Measurements from ENCODE around the gene PHC2.

Gene PHC2

DNA sequence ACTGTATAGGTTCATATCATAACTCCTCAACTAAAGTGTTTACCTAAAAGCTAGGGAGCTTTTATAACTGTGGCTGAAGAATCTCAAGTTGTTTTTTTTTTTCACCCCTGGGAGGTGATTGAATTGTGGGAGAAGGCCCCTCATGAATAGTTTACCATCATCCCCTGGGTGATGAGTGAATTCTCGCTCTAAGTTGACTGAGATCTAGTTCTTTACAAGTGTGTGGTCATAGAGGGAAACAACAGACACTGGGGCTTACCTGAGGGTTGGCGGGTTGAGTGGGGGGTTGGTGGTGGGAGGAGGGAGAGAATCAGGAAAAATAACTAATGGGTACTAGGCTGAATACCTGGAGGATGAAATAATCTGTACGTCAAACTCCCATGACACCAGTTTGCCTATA, 33.7 kb upstream of the PHC2 start:
- Histone ChIP-seq H3K9ac (ENCODE audit: low read length) (no peak overlapping the region), H3K4me2 (ENCODE audit: low read length) (no peak overlapping the region), H3K79me1 (ENCODE audit: low read length) (no peaks in the 10 kb centered on the region), H3K4me1 (ENCODE audit: control insufficient read depth in 1 of 2, insufficient read depth in 2 of 2, low read length in 2 of 2) (peaks cover 0 to 2% of the 10 kb centered on the region in 2 experiments), H3K4ac (ENCODE audit: low read depth, low read length) (no peak overlapping the region), H4K8ac (ENCODE audit: low read depth, low read length) (no peak overlapping the region), H3K18ac (ENCODE audit: low read length) (no peak overlapping the region), H3K14ac (ENCODE audit: low read length) (no peak overlapping the region), H4K12ac (ENCODE audit: low read depth, low read length) (no peak overlapping the region), H2AFZ (ENCODE audit: insufficient read depth, low read length, poor library complexity) (no peak overlapping the region), H3K27ac (ENCODE audit: low read depth, low read length) (no peak overlapping the region), H2BK120ac (ENCODE audit: insufficient read depth, low read length, poor library complexity) (no peak overlapping the region), H2AK5ac (ENCODE audit: low read length) (no peak overlapping the region), H3K27me3 (ENCODE audit: insufficient read depth, low read length) (no peaks in the 10 kb centered on the region), H3K79me2 (ENCODE audit: control insufficient read depth, insufficient read depth, low read length, poor library complexity) (no peaks in the 10 kb centered on the region), H3K23ac (ENCODE audit: low read length) (no peak overlapping the region), H4K91ac (ENCODE audit: low read depth, low read length) (no peak overlapping the region), H3K9me3 (ENCODE audit: insufficient read depth, low read depth, low read length) (no peaks in the 10 kb centered on the region), H3K36me3 (ENCODE audit: control insufficient read depth in 1 of 2, insufficient read depth in 2 of 2, low read length in 2 of 2) (no peaks in the 10 kb centered on the region), H3K4me3 (ENCODE audit: low read depth, low read length) (no peak overlapping the region), H2BK12ac (ENCODE audit: low read length) (no peak overlapping the region), H2BK5ac (ENCODE audit: low read depth, low read length, poor library complexity) (no peak overlapping the region)
- WGBS (ENCODE audit: extremely low coverage, insufficient coverage, insufficient read length) = no CpG with 5 or more reads among the region's 3 CpGs
- DNase-seq = no peak

DNA sequence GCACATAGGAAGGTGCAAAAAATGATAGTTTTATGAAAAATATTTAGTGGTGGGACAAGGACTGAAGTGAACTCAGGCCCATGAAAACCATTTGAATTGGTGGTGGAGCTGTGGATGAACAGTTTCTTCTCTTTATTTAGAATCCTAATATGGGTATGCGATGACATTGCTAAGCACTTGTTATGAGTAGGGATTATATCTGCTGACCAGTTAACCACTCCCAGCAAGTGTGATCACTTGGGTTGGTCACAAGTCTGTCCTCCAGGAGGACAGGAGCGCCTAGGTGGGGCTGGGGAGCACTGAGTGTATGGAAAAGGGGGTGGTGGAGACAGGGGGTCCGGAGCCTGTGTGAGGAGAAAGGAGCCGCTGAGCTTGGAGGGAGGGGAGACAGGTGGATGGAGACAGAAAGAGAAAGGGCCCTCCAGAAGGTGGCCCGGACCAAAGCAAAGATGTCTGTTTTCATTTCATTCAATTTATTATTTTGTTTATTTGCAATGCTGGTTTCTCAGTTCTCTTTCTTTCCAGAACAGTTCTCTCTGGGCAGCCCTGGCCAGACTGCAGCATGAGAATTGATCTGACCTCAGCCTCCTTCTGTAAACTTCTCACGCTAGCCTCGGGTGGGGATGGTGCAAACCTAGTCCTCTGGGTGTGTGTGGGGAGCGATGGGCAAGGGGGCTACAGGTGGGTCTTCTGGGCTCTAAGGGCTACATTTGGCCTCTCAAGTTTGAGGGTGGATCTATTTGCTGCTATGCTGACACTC, 31.7 kb upstream of the PHC2 start:
- no peak overlapping the region for H3K4ac ChIP-seq (ENCODE audit: low read depth, low read length)
- no peak overlapping the region for H3K9ac ChIP-seq (ENCODE audit: low read length)
- no peak overlapping the region for H3K4me3 ChIP-seq (ENCODE audit: low read depth, low read length)

DNA sequence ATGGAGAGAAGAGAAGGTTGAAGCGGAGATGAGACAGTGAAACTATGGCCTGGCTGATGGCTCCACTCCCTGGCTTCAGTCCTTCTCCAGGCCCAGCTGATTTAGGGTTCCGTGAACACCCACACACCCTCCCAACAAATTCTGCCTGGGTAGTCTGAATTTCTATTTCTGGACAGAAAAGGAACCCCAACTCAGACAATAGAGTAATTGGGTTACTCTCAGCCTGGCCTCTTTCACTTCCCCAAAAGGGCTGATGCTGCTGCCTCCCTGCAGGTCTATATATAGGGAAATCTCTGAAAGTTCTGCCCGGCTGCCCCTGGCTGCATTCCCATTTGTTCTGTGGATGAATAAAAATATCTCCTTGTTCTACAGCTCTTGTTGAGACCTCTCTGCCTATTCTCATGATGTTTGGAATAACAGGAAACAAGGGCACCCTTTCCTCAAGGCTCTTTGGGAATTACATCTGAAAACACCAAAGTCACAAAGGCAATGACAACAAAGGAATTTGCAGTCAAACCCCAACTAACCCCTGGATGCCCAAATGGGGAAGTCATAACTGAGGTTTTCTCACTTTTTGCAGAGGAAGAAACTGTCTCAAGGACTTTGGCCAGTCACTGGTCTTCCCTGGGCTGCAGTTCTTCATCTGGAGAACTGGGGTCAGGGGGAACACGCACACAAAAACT, 30.2 kb upstream of the PHC2 start:
- Histone ChIP-seq H3K18ac (ENCODE audit: low read length) (no peak overlapping the region), H2AK5ac (ENCODE audit: low read length) (no peak overlapping the region), H3K4ac (ENCODE audit: low read depth, low read length) (no peak overlapping the region), H3K4me1 (ENCODE audit: control insufficient read depth in 1 of 2, insufficient read depth in 2 of 2, low read length in 2 of 2) (peaks cover 2 to 4% of the 10 kb centered on the region in 2 experiments), H2AFZ (ENCODE audit: insufficient read depth, low read length, poor library complexity) (no peak overlapping the region), H2BK5ac (ENCODE audit: low read depth, low read length, poor library complexity) (no peak overlapping the region), H2BK120ac (ENCODE audit: insufficient read depth, low read length, poor library complexity) (no peak overlapping the region), H4K91ac (ENCODE audit: low read depth, low read length) (no peak overlapping the region), H4K8ac (ENCODE audit: low read depth, low read length) (no peak overlapping the region), H3K9me3 (ENCODE audit: insufficient read depth, low read depth, low read length) (no peaks in the 10 kb centered on the region), H3K4me3 (ENCODE audit: low read depth, low read length) (no peak overlapping the region), H3K9ac (ENCODE audit: low read length) (no peak overlapping the region), H3K4me2 (ENCODE audit: low read length) (no peak overlapping the region), H3K79me1 (ENCODE audit: low read length) (no peaks in the 10 kb centered on the region), H3K14ac (ENCODE audit: low read length) (no peak overlapping the region), H3K36me3 (ENCODE audit: control insufficient read depth in 1 of 2, insufficient read depth in 2 of 2, low read length in 2 of 2) (no peaks in the 10 kb centered on the region), H3K27ac (ENCODE audit: low read depth, low read length) (no peak overlapping the region), H2BK12ac (ENCODE audit: low read length) (no peak overlapping the region), H4K12ac (ENCODE audit: low read depth, low read length) (no peak overlapping the region), H3K23ac (ENCODE audit: low read length) (no peak overlapping the region), H3K79me2 (ENCODE audit: control insufficient read depth, insufficient read depth, low read length, poor library complexity) (no peaks in the 10 kb centered on the region), H3K27me3 (ENCODE audit: insufficient read depth, low read length) (no peaks in the 10 kb centered on the region)
- peak in 1 of 2 donors; percentile 12 for DNase-seq
- WGBS (ENCODE audit: extremely low coverage, insufficient coverage, insufficient read length) = no CpG with 5 or more reads among the region's 4 CpGs

More for the DNA sequence above, 31.7 kb upstream of the PHC2 start:
- Histone ChIP-seq H3K79me2 (ENCODE audit: control insufficient read depth, insufficient read depth, low read length, poor library complexity) (no peaks in the 10 kb centered on the region), H3K9me3 (ENCODE audit: insufficient read depth, low read depth, low read length) (no peaks in the 10 kb centered on the region), H4K91ac (ENCODE audit: low read depth, low read length) (no peak overlapping the region), H3K4me2 (ENCODE audit: low read length) (no peak overlapping the region), H2AFZ (ENCODE audit: insufficient read depth, low read length, poor library complexity) (no peak overlapping the region), H4K12ac (ENCODE audit: low read depth, low read length) (no peak overlapping the region), H3K27ac (ENCODE audit: low read depth, low read length) (no peak overlapping the region), H2BK5ac (ENCODE audit: low read depth, low read length, poor library complexity) (no peak overlapping the region), H3K14ac (ENCODE audit: low read length) (no peak overlapping the region), H3K79me1 (ENCODE audit: low read length) (no peaks in the 10 kb centered on the region), H3K27me3 (ENCODE audit: insufficient read depth, low read length) (no peaks in the 10 kb centered on the region), H3K18ac (ENCODE audit: low read length) (no peak overlapping the region), H3K23ac (ENCODE audit: low read length) (no peak overlapping the region), H3K4me1 (ENCODE audit: control insufficient read depth in 1 of 2, insufficient read depth in 2 of 2, low read length in 2 of 2) (peaks cover 2 to 4% of the 10 kb centered on the region in 2 experiments), H2BK12ac (ENCODE audit: low read length) (no peak overlapping the region), H2BK120ac (ENCODE audit: insufficient read depth, low read length, poor library complexity) (no peak overlapping the region), H3K36me3 (ENCODE audit: control insufficient read depth in 1 of 2, insufficient read depth in 2 of 2, low read length in 2 of 2) (no peaks in the 10 kb centered on the region), H4K8ac (ENCODE audit: low read depth, low read length) (no peak overlapping the region), H2AK5ac (ENCODE audit: low read length) (no peak overlapping the region)
- WGBS (ENCODE audit: extremely low coverage, insufficient coverage, insufficient read length) = no CpG with 5 or more reads among the region's 8 CpGs
- no peak for DNase-seq

DNA sequence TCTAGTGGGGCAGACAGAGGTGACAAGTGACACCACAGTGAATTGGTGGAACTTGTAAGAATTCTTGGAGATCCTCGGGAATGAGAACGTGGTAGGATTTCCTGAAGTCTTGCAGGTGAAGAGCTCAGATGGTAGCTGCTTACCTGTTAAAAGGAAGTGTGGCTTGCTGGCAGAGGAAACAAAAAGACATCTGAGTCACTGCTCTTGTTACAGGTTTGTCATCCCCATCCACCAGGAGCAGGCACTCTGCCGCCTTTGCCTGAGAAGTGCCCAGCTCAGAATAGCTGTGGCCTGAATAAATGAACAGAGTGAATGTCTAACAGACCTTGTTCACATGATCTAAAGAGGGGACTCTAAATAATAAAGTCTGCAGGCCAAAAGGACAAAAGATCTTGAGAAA, 29.2 kb upstream of the PHC2 start:
- Histone ChIP-seq H3K27me3 (ENCODE audit: insufficient read depth, low read length) (no peaks in the 10 kb centered on the region), H3K14ac (ENCODE audit: low read length) (no peak overlapping the region), H3K23ac (ENCODE audit: low read length) (no peak overlapping the region), H3K9ac (ENCODE audit: low read length) (no peak overlapping the region), H3K18ac (ENCODE audit: low read length) (no peak overlapping the region), H3K27ac (ENCODE audit: low read depth, low read length) (no peak overlapping the region), H3K4me2 (ENCODE audit: low read length) (no peak overlapping the region), H3K79me2 (ENCODE audit: control insufficient read depth, insufficient read depth, low read length, poor library complexity) (no peaks in the 10 kb centered on the region), H3K4me1 (ENCODE audit: control insufficient read depth in 1 of 2, insufficient read depth in 2 of 2, low read length in 2 of 2) (peaks cover 2 to 4% of the 10 kb centered on the region in 2 experiments), H4K8ac (ENCODE audit: low read depth, low read length) (no peak overlapping the region), H3K4ac (ENCODE audit: low read depth, low read length) (no peak overlapping the region), H2AK5ac (ENCODE audit: low read length) (no peak overlapping the region), H2AFZ (ENCODE audit: insufficient read depth, low read length, poor library complexity) (no peak overlapping the region), H2BK12ac (ENCODE audit: low read length) (no peak overlapping the region), H3K79me1 (ENCODE audit: low read length) (no peaks in the 10 kb centered on the region), H3K36me3 (ENCODE audit: control insufficient read depth in 1 of 2, insufficient read depth in 2 of 2, low read length in 2 of 2) (no peaks in the 10 kb centered on the region), H3K4me3 (ENCODE audit: low read depth, low read length) (no peak overlapping the region), H4K91ac (ENCODE audit: low read depth, low read length) (no peak overlapping the region), H3K9me3 (ENCODE audit: insufficient read depth, low read depth, low read length) (no peaks in the 10 kb centered on the region), H2BK120ac (ENCODE audit: insufficient read depth, low read length, poor library complexity) (no peak overlapping the region), H4K12ac (ENCODE audit: low read depth, low read length) (no peak overlapping the region), H2BK5ac (ENCODE audit: low read depth, low read length, poor library complexity) (no peak overlapping the region)
- no peak for DNase-seq
- no CpG with 5 or more reads among the region's 3 CpGs for WGBS (ENCODE audit: extremely low coverage, insufficient coverage, insufficient read length)

All from trophoblast cell (in vitro differentiated cells and primary cell).